Measurements from ENCODE around the gene PLCD3.
A peak's percentile ranks its signal among the peaks of the same experiment; 100 is the strongest.

DNA sequence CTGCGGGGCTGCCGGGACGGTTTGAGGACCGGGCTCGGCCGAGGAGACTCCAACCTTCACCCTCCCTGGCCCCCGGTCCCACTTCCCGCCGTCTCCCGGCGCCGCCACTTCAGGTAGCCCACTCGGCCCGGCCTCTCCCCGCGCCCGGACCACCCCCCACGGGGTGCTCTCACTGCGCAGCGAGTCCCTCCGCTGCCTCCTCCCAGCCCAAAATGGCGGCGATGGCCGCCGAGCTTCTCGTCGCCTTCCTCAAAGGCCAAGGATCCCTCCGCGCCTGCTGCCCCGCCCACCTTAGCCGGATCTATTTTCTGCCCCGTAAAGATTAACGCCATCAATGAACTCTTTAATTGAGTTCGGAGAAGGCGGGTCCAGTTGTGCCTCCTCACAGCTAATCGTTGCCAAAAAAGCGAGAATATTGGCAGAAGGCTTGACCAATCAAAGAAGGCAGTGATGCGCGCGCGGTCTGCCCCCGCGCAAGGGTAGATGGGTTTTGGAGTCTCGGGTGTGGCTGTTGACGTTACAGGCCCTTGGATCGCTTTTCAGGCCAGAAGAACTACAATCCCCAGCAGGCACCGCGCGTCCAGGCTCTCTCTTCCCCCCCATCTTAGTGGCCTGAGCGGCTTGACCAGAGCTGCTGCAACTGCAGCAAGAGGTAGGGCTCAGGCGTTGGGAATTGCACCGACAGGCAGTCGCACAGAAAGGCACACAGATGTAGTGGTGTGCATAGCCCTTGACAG is 29.1 kb upstream of the PLCD3 start, which contains the start of gene HEXIM2:
- TF ChIP-seq EP300 (IDR thresholded peaks at IDR 0.05) (peak; percentile 74), POLR2A (IDR thresholded peaks at IDR 0.05) (peak; percentile 99)
- TF ChIP-seq, protein P1, sequence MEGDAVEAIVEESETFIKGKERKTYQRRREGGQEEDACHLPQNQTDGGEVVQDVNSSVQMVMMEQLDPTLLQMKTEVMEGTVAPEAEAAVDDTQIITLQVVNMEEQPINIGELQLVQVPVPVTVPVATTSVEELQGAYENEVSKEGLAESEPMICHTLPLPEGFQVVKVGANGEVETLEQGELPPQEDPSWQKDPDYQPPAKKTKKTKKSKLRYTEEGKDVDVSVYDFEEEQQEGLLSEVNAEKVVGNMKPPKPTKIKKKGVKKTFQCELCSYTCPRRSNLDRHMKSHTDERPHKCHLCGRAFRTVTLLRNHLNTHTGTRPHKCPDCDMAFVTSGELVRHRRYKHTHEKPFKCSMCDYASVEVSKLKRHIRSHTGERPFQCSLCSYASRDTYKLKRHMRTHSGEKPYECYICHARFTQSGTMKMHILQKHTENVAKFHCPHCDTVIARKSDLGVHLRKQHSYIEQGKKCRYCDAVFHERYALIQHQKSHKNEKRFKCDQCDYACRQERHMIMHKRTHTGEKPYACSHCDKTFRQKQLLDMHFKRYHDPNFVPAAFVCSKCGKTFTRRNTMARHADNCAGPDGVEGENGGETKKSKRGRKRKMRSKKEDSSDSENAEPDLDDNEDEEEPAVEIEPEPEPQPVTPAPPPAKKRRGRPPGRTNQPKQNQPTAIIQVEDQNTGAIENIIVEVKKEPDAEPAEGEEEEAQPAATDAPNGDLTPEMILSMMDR (IDR thresholded peaks at IDR 0.05): no peak
